HepG2 (cell line): ENCODE measurements around the gene PSAP.

Experiments used
- AFF4 ChIP-seq: sonication (generic); formaldehyde crosslinking; IDR thresholded peaks from 2 replicates; pipeline ENCODE4 v1.4.0; 2020; ENCODE audit warnings: missing genetic modification reagents
- ATAD3A ChIP-seq: sonication (generic); formaldehyde crosslinking; IDR thresholded peaks from 2 replicates; pipeline ENCODE4 v1.4.0; 2020; ENCODE audit warnings: missing genetic modification reagents
- CTCF ChIP-seq: sonication (generic); formaldehyde crosslinking; IDR thresholded peaks from 2 replicates; pipeline ENCODE4 v1.5.0; 2020; ENCODE audit warnings: mild to moderate bottlenecking, missing genetic modification reagents, moderate library complexity
- DR1 ChIP-seq: sonication (generic); formaldehyde crosslinking; IDR thresholded peaks from 2 replicates; pipeline ENCODE4 v1.8.0; 2021; ENCODE audit warnings: mild to moderate bottlenecking, missing genetic modification reagents, inconsistent platforms
- KLF12 ChIP-seq: sonication (generic); formaldehyde crosslinking; IDR thresholded peaks from 2 replicates; pipeline ENCODE4 v1.4.0; 2020; ENCODE audit warnings: missing genetic modification reagents, borderline replicate concordance
- MBD4 ChIP-seq: IDR thresholded peaks from 2 replicates; pipeline ENCODE4 v1.6.1; 2012; ENCODE audit warnings: low read length, inconsistent platforms, borderline replicate concordance
- POLR2A ChIP-seq, 2 experiments: IDR thresholded peaks; 2 replicates each; pipeline ENCODE4 v1.6.1; 2011; ENCODE audit warnings: low read depth in 2 of 2, low read length in 2 of 2, mild to moderate bottlenecking in 1 of 2, moderate library complexity in 1 of 2; ENCODE audit not compliant: insufficient read depth in 1 of 2
- RBM22 ChIP-seq: fragments of 200-400 bp; formaldehyde crosslinking; optimal IDR thresholded peaks from 2 replicates; pipeline ENCODE3; 2017; ENCODE audit warnings: mild to moderate bottlenecking, low read length, moderate library complexity
- SETDB1 ChIP-seq: sonication (generic); formaldehyde crosslinking; IDR thresholded peaks from 2 replicates; pipeline ENCODE4 v1.5.1; 2020; ENCODE audit warnings: missing genetic modification reagents, mild to moderate bottlenecking, borderline replicate concordance
- TCF12 ChIP-seq, 2 experiments: fragments of 450-650 bp in 1 of 2; sonication (generic) in 1 of 2; formaldehyde crosslinking in 1 of 2; IDR thresholded peaks; 2 replicates each; pipeline versions ENCODE4 v1.6.1 to v1.8.0; 2017 to 2022; ENCODE audit warnings: antibody characterized with exemption in 1 of 2, mild to moderate bottlenecking in 1 of 2, missing genetic modification reagents in 1 of 2, moderate library complexity in 1 of 2
- ZNF207 ChIP-seq: fragments of 450-650 bp; IDR thresholded peaks from 2 replicates; pipeline ENCODE4 v1.6.1; 2016; ENCODE audit warnings: antibody characterized with exemption, borderline replicate concordance
- ZSCAN29 ChIP-seq: sonication (generic); formaldehyde crosslinking; conservative IDR thresholded peaks from 2 replicates; pipeline ENCODE4 v1.4.0; 2020; ENCODE audit warnings: mild to moderate bottlenecking, missing genetic modification reagents
- TF ChIP-seq, protein P1 (sequence below): sonication (generic); formaldehyde crosslinking; IDR thresholded peaks from 2 replicates; pipeline ENCODE4 v1.4.0; 2020; ENCODE audit warnings: missing genetic modification reagents

GRCh38 chr10:71805776-71806703 lies 45.0 kb downstream of the PSAP start:
- TF ChIP-seq DR1 (CRISPR knock-in tag) (no peak), KLF12 (CRISPR knock-in tag) (no peak), MBD4 (no peak), RBM22 (no peak), ZSCAN29 (CRISPR knock-in tag) (no peak), AFF4 (CRISPR knock-in tag) (no peak), SETDB1 (no peak), ZNF207 (no peak), CTCF (CRISPR knock-in tag) (no peak), ATAD3A (CRISPR knock-in tag) (no peak), POLR2A (IDR thresholded peaks at IDR 0.05; ENCODE audit: insufficient read depth in 1 of 2, low read depth in 2 of 2, low read length in 2 of 2) (no peak), TCF12 (IDR thresholded peaks at IDR 0.05) (no peak), TCF12 (CRISPR knock-in tag; IDR thresholded peaks at IDR 0.05) (no peak)
- TF ChIP-seq, protein P1, sequence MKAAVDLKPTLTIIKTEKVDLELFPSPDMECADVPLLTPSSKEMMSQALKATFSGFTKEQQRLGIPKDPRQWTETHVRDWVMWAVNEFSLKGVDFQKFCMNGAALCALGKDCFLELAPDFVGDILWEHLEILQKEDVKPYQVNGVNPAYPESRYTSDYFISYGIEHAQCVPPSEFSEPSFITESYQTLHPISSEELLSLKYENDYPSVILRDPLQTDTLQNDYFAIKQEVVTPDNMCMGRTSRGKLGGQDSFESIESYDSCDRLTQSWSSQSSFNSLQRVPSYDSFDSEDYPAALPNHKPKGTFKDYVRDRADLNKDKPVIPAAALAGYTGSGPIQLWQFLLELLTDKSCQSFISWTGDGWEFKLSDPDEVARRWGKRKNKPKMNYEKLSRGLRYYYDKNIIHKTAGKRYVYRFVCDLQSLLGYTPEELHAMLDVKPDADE (CRISPR knock-in tag) = no peak
